ENCODE measurements around the gene GSX2.

GSX2 gene

DNA sequence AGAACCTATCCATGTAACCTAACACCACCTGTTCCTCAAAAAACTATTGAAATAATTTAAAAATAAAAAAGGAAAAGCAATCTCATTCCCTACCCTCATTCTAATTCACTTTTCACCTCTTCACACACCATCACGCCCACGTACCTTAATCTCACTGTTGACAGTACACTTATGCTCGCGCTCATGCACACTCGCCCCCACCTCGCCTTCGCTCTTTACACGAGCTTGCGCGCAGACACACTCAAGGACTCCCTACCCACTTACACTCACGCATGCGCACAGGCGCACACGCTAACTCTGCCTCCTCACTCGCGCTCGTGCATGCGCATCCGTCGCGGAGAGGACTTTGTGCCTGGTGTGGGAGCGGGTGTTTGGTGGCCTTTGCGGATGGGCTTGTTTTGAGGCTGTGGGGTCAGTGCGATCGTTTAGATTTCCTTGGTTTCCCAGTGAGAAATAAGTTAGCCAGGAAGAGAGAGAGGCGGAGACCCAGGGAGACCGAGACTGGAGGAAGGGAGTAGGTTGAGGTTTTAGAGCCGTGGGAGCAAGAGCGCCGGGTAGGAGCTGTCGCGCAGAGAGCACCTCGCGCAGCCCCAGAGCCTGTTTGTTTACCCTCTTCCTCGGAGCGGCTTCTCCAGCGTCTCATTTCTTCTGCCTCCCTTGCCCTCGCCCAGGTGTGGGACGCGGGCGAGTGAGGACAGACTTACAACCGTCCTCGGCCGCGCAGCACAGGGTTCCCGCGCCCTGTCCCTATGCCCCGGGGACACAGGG lies 8.1 kb upstream of the GSX2 start:
- DNase-seq (ENCODE audit: low read depth) = no peak
- peak overlapping the region; percentile 55 for H3K4me3 ChIP-seq (ENCODE audit: low read length)
- TF ChIP-seq, protein P1, sequence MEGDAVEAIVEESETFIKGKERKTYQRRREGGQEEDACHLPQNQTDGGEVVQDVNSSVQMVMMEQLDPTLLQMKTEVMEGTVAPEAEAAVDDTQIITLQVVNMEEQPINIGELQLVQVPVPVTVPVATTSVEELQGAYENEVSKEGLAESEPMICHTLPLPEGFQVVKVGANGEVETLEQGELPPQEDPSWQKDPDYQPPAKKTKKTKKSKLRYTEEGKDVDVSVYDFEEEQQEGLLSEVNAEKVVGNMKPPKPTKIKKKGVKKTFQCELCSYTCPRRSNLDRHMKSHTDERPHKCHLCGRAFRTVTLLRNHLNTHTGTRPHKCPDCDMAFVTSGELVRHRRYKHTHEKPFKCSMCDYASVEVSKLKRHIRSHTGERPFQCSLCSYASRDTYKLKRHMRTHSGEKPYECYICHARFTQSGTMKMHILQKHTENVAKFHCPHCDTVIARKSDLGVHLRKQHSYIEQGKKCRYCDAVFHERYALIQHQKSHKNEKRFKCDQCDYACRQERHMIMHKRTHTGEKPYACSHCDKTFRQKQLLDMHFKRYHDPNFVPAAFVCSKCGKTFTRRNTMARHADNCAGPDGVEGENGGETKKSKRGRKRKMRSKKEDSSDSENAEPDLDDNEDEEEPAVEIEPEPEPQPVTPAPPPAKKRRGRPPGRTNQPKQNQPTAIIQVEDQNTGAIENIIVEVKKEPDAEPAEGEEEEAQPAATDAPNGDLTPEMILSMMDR (conservative IDR thresholded peaks at IDR 0.05; ENCODE audit: low read depth, low read length) = no peak

DNA sequence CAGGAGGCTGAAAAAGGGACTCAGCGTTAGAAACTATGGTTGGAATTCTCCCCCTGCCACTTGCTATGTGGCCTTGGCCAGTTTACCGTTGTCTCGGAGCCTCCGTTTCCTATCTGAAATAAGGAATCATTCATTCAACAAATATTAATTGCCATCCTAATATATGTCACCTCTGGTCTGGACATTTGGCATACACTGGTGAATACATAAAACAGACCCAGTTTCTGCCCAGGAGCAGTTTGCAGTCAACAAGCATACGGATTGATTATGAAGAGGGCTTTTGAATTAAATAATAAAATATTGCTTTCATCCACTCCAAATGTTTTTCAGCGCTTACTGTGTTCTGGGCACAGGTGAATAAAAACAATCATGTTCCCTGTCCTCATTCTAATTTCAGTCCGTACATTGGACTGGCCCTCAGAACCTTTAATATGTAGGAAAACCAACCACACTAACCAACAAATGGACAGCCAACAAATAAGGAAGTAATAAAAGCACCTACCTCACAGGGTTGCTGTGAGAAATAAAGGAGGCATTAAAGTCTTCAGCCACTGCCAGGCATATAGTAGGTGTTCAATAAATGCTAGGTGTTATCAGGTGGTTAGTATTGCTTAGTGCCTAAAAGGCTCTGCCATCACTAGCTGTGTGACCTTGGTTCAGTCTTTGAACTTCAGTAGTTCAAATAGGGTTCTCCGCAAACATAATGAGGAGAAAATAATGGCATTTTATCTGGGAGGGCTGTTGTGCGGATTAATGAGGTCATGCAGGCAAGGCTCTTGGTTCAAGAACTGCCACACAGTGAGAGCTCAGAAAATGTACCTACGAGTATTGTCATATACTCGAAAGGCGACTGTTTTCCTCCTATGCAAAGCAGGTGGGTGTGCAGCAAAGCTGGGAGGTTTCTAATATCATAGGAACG lies 7.3 kb upstream of the GSX2 start:
- peak overlapping the region; percentile 55 for H3K4me3 ChIP-seq (ENCODE audit: low read length)
- TF ChIP-seq, protein P1 (conservative IDR thresholded peaks at IDR 0.05; ENCODE audit: low read depth, low read length) = no peak
- DNase-seq (ENCODE audit: low read depth) = no peak

DNA sequence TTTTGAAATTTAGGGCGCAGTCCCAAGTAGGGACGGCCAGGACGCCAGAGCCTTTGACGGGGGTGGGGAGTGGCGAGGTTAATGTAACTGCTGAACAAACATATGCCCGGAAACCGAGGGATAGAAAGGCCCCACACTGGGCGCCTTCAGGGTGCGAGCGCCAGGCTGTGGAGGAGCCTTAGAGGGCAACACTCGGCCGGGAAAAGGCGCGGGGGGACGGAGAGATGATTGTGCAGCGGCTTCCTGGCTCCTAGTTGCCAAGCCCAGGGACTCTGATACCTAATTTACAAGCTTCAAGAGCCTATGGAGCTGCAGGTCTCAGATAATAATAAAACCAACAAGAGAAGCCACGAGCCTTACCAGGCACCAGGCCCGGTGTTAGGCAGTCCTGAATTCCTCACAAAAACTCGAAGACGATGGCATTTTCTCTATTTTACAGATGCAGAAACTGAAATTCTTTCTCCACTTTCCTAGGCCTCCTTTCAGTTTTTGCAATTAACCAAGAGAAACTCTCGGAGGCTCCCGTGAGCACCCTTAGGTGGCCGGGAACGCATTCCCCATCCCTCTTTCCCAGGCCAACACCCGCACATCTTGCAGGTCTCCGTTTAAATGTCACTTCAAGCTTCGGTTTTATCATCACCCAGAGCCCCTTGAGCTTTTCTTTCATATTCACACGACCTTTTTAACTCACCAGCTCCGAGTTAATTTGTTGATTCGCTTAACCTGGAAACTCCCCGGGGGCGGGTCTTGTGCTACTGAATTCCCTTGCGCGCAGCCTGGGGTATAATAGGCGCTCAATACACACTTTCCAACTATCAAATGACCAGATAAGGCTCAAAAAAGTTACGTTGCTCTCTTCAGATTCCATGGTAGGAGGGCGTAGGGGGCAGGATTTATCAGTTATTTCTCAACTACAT lies 6.4 kb upstream of the GSX2 start:
- no peak overlapping the region for H3K4me3 ChIP-seq (ENCODE audit: low read length)
- TF ChIP-seq, protein P1 (conservative IDR thresholded peaks at IDR 0.05; ENCODE audit: low read depth, low read length) = no peak
- no peak for DNase-seq (ENCODE audit: low read depth)

DNA sequence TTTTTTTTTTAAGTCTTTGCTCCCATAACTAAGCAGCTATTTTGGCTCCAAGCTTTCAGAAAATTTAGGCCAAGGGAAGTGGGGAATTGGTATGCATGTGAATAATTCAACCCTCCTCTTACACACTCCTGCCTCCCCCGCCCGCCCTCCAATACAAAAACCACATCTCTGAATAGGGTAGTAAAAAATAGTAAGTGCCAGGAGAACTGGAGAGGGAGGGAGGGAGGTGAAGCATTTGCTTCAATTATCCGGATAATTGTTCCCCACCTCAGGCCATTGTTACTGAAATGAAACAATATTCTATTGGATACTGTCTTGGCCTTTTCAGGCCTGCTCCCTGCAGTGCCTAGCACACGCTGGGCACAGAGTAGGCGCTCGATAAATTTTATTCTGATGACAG lies 5.5 kb upstream of the GSX2 start:
- no peak for DNase-seq (ENCODE audit: low read depth)
- TF ChIP-seq, protein P1 (conservative IDR thresholded peaks at IDR 0.05; ENCODE audit: low read depth, low read length) = no peak
- H3K4me3 ChIP-seq (ENCODE audit: low read length) = no peak overlapping the region

DNA sequence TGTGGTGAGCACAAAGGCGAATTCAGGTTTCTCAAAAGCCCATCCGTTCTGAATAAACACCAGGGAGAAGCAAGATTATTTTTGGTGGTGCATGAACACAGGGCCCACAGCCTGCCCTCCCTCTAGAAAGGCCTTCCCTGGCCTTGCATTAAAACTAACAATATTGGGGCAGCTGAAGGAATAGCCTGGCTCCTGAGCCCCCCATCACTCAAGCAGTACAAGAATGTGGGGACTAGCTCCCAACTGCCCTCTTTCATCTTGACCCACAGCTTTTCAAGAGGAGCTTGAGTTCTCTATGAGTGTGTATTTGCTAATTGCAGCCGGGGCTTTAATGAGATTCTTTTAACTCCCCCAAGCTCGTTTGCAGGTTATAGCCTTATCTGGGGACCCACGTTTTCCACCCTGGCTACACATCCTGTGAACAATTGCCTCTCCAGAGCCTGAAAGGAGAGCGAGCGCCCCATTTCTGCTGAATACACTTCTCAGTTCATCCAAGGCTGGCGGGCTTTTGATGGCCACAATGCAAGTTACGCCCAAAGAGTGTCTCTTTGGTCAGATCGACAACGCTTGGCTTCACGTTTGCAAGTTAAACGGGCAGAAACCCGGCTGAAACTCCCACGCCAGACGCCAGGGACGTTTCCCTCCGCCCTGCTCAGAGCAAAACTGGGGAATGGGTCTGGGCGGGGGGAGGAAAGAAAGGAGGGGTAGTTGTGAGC lies 4.7 kb upstream of the GSX2 start:
- DNase-seq (ENCODE audit: low read depth) = no peak
- TF ChIP-seq, protein P1 (conservative IDR thresholded peaks at IDR 0.05; ENCODE audit: low read depth, low read length) = no peak
- no peak overlapping the region for H3K4me3 ChIP-seq (ENCODE audit: low read length)

DNA sequence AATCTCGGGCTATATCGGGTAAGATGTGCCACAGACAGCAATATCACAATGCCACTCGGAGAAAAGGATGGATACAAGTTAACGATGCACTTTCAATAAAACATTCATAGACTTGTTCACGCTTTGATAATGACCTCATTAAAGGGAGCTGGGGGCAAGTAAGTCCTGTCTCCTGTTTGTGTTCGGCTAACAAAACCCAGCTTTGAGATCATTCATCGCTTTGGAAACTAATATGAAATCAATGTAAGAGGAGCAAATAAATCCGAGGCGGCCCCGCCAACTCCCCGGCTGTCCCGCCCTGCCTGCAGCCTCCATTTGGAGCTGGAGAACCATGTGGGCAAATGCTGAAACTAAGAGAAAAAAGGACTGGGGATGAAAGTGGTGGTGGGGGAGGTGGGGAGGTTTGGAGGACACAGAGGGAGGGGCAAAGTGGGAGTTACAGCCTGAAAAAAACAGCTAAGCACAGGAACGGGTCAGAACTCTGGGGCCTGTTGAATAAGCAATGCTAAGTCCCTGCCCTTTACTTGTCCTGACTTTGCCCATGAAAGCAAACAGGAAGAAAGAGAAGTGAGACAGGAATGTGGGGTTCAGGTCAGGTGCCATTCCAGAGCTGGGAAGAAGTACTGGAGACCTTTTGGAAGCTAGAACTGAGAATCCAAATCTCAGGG lies 3.5 kb upstream of the GSX2 start:
- no peak for DNase-seq (ENCODE audit: low read depth)
- TF ChIP-seq, protein P1 (conservative IDR thresholded peaks at IDR 0.05; ENCODE audit: low read depth, low read length) = no peak

More for the DNA sequence above, 3.5 kb upstream of the GSX2 start:
- H3K4me3 ChIP-seq (ENCODE audit: low read length) = no peak overlapping the region
